RWPE1 (cell line): Measurements from ENCODE around the gene OPN5.

ENCODE experiments used
- CTCF ChIA-PET: fragments of 350-600 bp; sonication (Branson Sonifier 250); formaldehyde crosslinking; extraction: SDS; loops from one replicate; lab custom pipeline; 2021; lab: Yijun Ruan, JAX
- POLR2A ChIA-PET: fragments of 400-600 bp; formaldehyde crosslinking; extraction: SDS; loops from one replicate; lab custom pipeline; 2020; ENCODE audit warnings: antibody characterized with exemption; ENCODE audit not compliant: low non-redundant PET; lab: Yijun Ruan, JAX
- DNase-seq: peaks from one replicate; pipeline ENCODE4 v3.0.0; 2012; ENCODE audit warnings: low spot score
- H3K27ac ChIP-seq: fragments of 450-650 bp; 2 replicates; pipeline ENCODE4 v1.5.1; 2017
- CTCF ChIP-seq: fragments of 450-650 bp; conservative IDR thresholded peaks from 2 replicates; pipeline ENCODE4 v1.5.1; 2017; ENCODE audit warnings: low read depth, mild to moderate bottlenecking

OPN5 gene

GRCh38 chr6:47766445-47766844, 15.4 kb upstream of the OPN5 start:
- no peak for DNase-seq
- ChIA-PET POLR2A (no interaction called here), CTCF (no interaction called here)
- no peak overlapping the region for H3K27ac ChIP-seq
- TF ChIP-seq CTCF, result no peak

- no peak for TF ChIP-seq CTCF
- no peak for DNase-seq
- H3K27ac ChIP-seq, result no peak overlapping the region
- ChIA-PET POLR2A (no interaction called here), CTCF (no interaction called here)
These were observed 14.7 kb upstream of the OPN5 start for GRCh38 chr6:47767102-47767501.

- POLR2A ChIA-PET, result no interaction called here
- no peak for TF ChIP-seq CTCF
These were observed 11.8 kb upstream of the OPN5 start for GRCh38 chr6:47769982-47770381.

GRCh38 chr6:47772359-47772758, 9.5 kb upstream of the OPN5 start:
- no peak for DNase-seq
- no peak for TF ChIP-seq CTCF
- ChIA-PET POLR2A (no interaction called here), CTCF (interaction anchor here (0.5 to 0.7 kb wide), 2 partner anchors 30 to 359 kb away, joined by 3 to 5 read pairs; no protein-coding TSS in a partner anchor)
- no peak overlapping the region for H3K27ac ChIP-seq

More at GRCh38 chr6:47769982-47770381, 11.8 kb upstream of the OPN5 start:
- no peak for DNase-seq
- CTCF ChIA-PET, result no interaction called here
- no peak overlapping the region for H3K27ac ChIP-seq

GRCh38 chr6:47773005-47773404, 8.8 kb upstream of the OPN5 start:
- no peak overlapping the region for H3K27ac ChIP-seq
- DNase-seq, result no peak
- POLR2A ChIA-PET, result no interaction called here
- TF ChIP-seq CTCF, result no peak
- CTCF ChIA-PET, result interaction anchor here (0.7 kb wide), 1 partner anchor 30 kb away, joined by 5 read pairs; no protein-coding TSS in a partner anchor

- peak; percentile 53 for DNase-seq
- ChIA-PET POLR2A (no interaction called here), CTCF (interaction anchor here (0.6 to 2.7 kb wide), 6 partner anchors 96 to 1629 kb away, joined by 3 to 22 read pairs (median 4); no protein-coding TSS in a partner anchor)
- peak; percentile 76 for TF ChIP-seq CTCF
- H3K27ac ChIP-seq, result no peak overlapping the region
These were observed 1.1 kb upstream of the OPN5 start for GRCh38 chr6:47780510-47781356.
